ENCODE results near the gene PIGT. TPM values are rescaled to one million over a fixed set of nuclear protein-coding genes. Genes with fewer than 3 reads are reported as not detected.
A peak's percentile ranks its signal among the peaks of the same experiment; 100 is the strongest.

Gene PIGT
- total and polyA plus RNA-seq, 2 experiments from 2014 or later, result 84.6 to 150 TPM

GRCh38 chr20:45413479-45413878, 2.5 kb upstream of the PIGT start:
- TF ChIP-seq, protein P1, sequence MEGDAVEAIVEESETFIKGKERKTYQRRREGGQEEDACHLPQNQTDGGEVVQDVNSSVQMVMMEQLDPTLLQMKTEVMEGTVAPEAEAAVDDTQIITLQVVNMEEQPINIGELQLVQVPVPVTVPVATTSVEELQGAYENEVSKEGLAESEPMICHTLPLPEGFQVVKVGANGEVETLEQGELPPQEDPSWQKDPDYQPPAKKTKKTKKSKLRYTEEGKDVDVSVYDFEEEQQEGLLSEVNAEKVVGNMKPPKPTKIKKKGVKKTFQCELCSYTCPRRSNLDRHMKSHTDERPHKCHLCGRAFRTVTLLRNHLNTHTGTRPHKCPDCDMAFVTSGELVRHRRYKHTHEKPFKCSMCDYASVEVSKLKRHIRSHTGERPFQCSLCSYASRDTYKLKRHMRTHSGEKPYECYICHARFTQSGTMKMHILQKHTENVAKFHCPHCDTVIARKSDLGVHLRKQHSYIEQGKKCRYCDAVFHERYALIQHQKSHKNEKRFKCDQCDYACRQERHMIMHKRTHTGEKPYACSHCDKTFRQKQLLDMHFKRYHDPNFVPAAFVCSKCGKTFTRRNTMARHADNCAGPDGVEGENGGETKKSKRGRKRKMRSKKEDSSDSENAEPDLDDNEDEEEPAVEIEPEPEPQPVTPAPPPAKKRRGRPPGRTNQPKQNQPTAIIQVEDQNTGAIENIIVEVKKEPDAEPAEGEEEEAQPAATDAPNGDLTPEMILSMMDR (IDR thresholded peaks at IDR 0.05; ENCODE audit: low read depth, low read length), result no peak
- Histone ChIP-seq H3K9me3 (ENCODE audit: low read depth) (no peaks in the 10 kb centered on the region), H3K4me1 (ENCODE audit: low read depth) (peaks cover 9% of the 10 kb centered on the region), H3K4me3 (no peak overlapping the region), H3K27ac (no peak overlapping the region), H3K36me3 (peaks cover 20% of the 10 kb centered on the region), H3K27me3 (no peaks in the 10 kb centered on the region)
- DNase-seq (ENCODE audit: low read depth in 1 of 2, low spot score in 1 of 2), result no peak

GRCh38 chr20:45416917-45417316, 976 bp downstream of the PIGT start:
- TF ChIP-seq, protein P1 (IDR thresholded peaks at IDR 0.05; ENCODE audit: low read depth, low read length), result no peak
- Histone ChIP-seq H3K27me3 (no peaks in the 10 kb centered on the region), H3K4me3 (peak overlapping the region; percentile 78)

DNA sequence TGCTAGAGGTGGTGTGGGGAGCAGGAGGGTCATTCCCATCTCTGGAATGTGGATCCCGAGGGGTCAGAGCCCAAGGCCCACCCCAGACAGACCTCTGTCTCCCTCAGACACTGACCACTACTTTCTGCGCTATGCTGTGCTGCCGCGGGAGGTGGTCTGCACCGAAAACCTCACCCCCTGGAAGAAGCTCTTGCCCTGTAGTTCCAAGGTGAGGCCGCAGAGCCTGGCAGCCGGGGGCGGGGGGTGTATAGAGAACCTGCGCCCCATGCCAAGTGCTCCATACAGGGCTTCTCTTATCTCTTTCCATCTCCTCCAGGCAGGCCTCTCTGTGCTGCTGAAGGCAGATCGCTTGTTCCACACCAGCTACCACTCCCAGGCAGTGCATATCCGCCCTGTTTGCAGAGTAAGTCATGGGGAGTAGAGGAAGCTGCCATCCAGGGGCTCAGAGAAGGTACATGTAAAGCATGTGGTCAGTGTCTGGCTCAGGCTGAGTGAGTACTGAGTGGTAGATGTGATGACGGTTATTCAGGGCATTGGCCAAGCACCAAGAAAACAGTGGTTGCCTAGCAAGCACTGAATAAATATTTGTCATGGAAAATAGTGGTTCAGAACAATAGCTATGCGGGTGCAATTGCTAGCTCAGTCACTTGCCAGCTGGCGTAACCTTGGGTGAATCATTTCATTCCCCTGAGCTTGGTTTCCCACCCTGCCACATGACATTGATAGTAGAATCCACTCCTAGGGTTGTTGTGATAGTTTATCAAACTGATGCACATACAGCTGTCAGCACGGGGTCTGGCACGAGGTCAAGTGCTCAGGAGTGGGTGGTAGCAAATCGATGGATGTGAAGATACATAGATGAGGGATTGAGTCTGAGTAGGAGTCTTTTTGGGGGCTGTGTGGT, 3.5 kb downstream of the PIGT start:
- DNase-seq (ENCODE audit: low read depth in 1 of 2, low spot score in 1 of 2), result peak in 1 of 2 donors; percentile 94
- TF ChIP-seq, protein P1 (IDR thresholded peaks at IDR 0.05; ENCODE audit: low read depth, low read length), result no peak
- peaks cover 25% of the 10 kb centered on the region for H3K36me3 ChIP-seq
- H3K27me3 ChIP-seq, result no peaks in the 10 kb centered on the region
- H3K27ac ChIP-seq, result no peak overlapping the region
- H3K4me3 ChIP-seq, result no peak overlapping the region
- peaks cover 9% of the 10 kb centered on the region for H3K4me1 ChIP-seq (ENCODE audit: low read depth)
- H3K9me3 ChIP-seq (ENCODE audit: low read depth), result no peaks in the 10 kb centered on the region

More at GRCh38 chr20:45416917-45417316, 976 bp downstream of the PIGT start:
- H3K27ac ChIP-seq, result no peak overlapping the region
- no peaks in the 10 kb centered on the region for H3K9me3 ChIP-seq (ENCODE audit: low read depth)
- H3K36me3 ChIP-seq, result peaks cover 15% of the 10 kb centered on the region
- DNase-seq (ENCODE audit: low read depth in 1 of 2, low spot score in 1 of 2), result no peak
- peaks cover 9% of the 10 kb centered on the region for H3K4me1 ChIP-seq (ENCODE audit: low read depth)

- H3K27ac ChIP-seq, result no peak overlapping the region
- no peaks in the 10 kb centered on the region for H3K9me3 ChIP-seq (ENCODE audit: low read depth)
- H3K27me3 ChIP-seq, result no peaks in the 10 kb centered on the region
- no peak for DNase-seq (ENCODE audit: low read depth in 1 of 2, low spot score in 1 of 2)
- no peak overlapping the region for H3K4me3 ChIP-seq
- peaks cover 9% of the 10 kb centered on the region for H3K4me1 ChIP-seq (ENCODE audit: low read depth)
- peaks cover 29% of the 10 kb centered on the region for H3K36me3 ChIP-seq
- TF ChIP-seq, protein P1 (IDR thresholded peaks at IDR 0.05; ENCODE audit: low read depth, low read length), result no peak
Observed at GRCh38 chr20:45420125-45420524, 4.2 kb downstream of the PIGT start.

- no peaks in the 10 kb centered on the region for H3K4me1 ChIP-seq (ENCODE audit: low read depth)
- H3K27ac ChIP-seq, result no peak overlapping the region
- DNase-seq (ENCODE audit: low read depth in 1 of 2, low spot score in 1 of 2), result no peak
- H3K9me3 ChIP-seq (ENCODE audit: low read depth), result no peaks in the 10 kb centered on the region
- H3K27me3 ChIP-seq, result no peaks in the 10 kb centered on the region
- H3K4me3 ChIP-seq, result no peak overlapping the region
- H3K36me3 ChIP-seq, result peaks cover 33% of the 10 kb centered on the region
- TF ChIP-seq, protein P1 (IDR thresholded peaks at IDR 0.05; ENCODE audit: low read depth, low read length), result no peak
Observed at GRCh38 chr20:45423700-45424099, 7.8 kb downstream of the PIGT start.
